ENCODE results near the gene KCNIP4. TPM values are rescaled to one million over a fixed set of nuclear protein-coding genes. Genes with fewer than 3 reads are reported as not detected.

The KCNIP4 gene
- polyA plus RNA-seq, 3 donors, result 0.09 to 0.25 TPM; not detected in 1

- Histone ChIP-seq H2AFZ (ENCODE audit: insufficient read depth, low read depth, low read length, poor library complexity, severe bottlenecking) (no peak overlapping the region), H3K4me3 (replicated peaks in 1 of 3; ENCODE audit: low read depth in 2 of 3, low read length in 3 of 3) (no peak overlapping the region), H3K27me3 (ENCODE audit: control insufficient read depth in 2 of 2, insufficient read depth in 2 of 2, low read length in 2 of 2) (no peaks in the 10 kb centered on the region), H4K20me1 (ENCODE audit: insufficient read depth, low read length) (no peaks in the 10 kb centered on the region), H3K9ac (ENCODE audit: insufficient read depth, low read length, poor library complexity, severe bottlenecking) (no peak overlapping the region), H3K27ac (ENCODE audit: low read depth in 1 of 2, low read length in 2 of 2) (no peak overlapping the region), H3K9me3 (replicated peaks in 1 of 2; ENCODE audit: control insufficient read depth in 1 of 2, insufficient read depth in 1 of 2, low read length in 2 of 2) (no peaks in the 10 kb centered on the region), H3K4me2 (replicated peaks; ENCODE audit: extremely low read depth, low read length, poor library complexity, severe bottlenecking) (no peak overlapping the region), H3K4me1 (ENCODE audit: control insufficient read depth in 1 of 2, insufficient read depth in 2 of 2, low read length in 2 of 2) (no peaks in the 10 kb centered on the region), H3K79me2 (ENCODE audit: insufficient read depth, low read length) (no peaks in the 10 kb centered on the region), H3K36me3 (replicated peaks in 1 of 2; ENCODE audit: control insufficient read depth in 1 of 2, insufficient read depth in 2 of 2, low read length in 2 of 2) (no peaks in the 10 kb centered on the region)
- Mint-ChIP-seq H3K9me3 (peaks cover 0 to 3% (median 0%) of the 10 kb centered on the region in 7 donors), H3K4me1 (no peaks in the 10 kb centered on the region), H3K36me3 (no peaks in the 10 kb centered on the region), H3K27ac (no peak overlapping the region), H3K4me3 (no peak overlapping the region), H3K27me3 (ENCODE audit: low read depth in 3 of 3) (peaks cover 0 to 2% (median 1%) of the 10 kb centered on the region in 3 donors)
- intact Hi-C loops (cut with micrococcal nuclease), result no loop called here
- no peak for DNase-seq
- no peak for TF ChIP-seq CTCF (IDR thresholded peaks at IDR 0.05)
Measured at GRCh38 chr4:20761382-20761781, 1187.2 kb downstream of the KCNIP4 start.

DNA sequence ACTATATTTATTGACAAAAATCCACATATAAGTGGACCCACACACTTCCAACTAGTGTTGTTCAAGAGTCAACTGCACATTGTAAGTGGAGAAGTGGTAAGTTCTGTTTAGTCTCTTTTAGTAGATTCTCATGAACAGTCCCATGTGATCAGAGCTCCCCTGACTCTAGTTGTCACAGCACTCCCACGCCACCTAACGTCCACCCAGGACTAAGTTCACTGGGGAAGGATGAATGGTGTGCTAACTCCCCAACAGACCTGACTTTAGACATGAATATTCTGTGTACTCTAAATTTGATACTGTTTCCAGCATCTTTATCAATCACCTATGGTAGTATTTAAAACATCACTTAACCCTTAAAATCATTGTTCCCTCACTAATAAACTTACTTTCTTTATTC is 1188.5 kb downstream of the KCNIP4 start:
- H3K9ac ChIP-seq (ENCODE audit: insufficient read depth, low read length, poor library complexity, severe bottlenecking), result no peak overlapping the region
- Mint-ChIP-seq H3K36me3 (no peaks in the 10 kb centered on the region), H3K4me3 (no peak overlapping the region), H3K9me3 (peaks cover 0 to 3% (median 0%) of the 10 kb centered on the region in 7 donors), H3K27ac (no peak overlapping the region), H3K4me1 (no peaks in the 10 kb centered on the region), H3K27me3 (ENCODE audit: low read depth in 3 of 3) (peaks cover 0 to 1% (median 0%) of the 10 kb centered on the region in 3 donors)
- no peak for TF ChIP-seq CTCF (IDR thresholded peaks at IDR 0.05)
- no peaks in the 10 kb centered on the region for H3K27me3 ChIP-seq (ENCODE audit: control insufficient read depth in 2 of 2, insufficient read depth in 2 of 2, low read length in 2 of 2)
- H3K4me3 ChIP-seq (replicated peaks in 1 of 3; ENCODE audit: low read depth in 2 of 3, low read length in 3 of 3), result no peak overlapping the region
- intact Hi-C loops (cut with micrococcal nuclease), result no loop called here
- H4K20me1 ChIP-seq (ENCODE audit: insufficient read depth, low read length), result no peaks in the 10 kb centered on the region
- no peak overlapping the region for H3K4me2 ChIP-seq (replicated peaks; ENCODE audit: extremely low read depth, low read length, poor library complexity, severe bottlenecking)
- no CpG with 5 or more reads among the region's 2 CpGs for WGBS (ENCODE audit: insufficient coverage)
- no peaks in the 10 kb centered on the region for H3K4me1 ChIP-seq (ENCODE audit: control insufficient read depth in 1 of 2, insufficient read depth in 2 of 2, low read length in 2 of 2)
- DNase-seq, result no peak
- H3K9me3 ChIP-seq (replicated peaks in 1 of 2; ENCODE audit: control insufficient read depth in 1 of 2, insufficient read depth in 1 of 2, low read length in 2 of 2), result no peaks in the 10 kb centered on the region
- no peaks in the 10 kb centered on the region for H3K79me2 ChIP-seq (ENCODE audit: insufficient read depth, low read length)
- H2AFZ ChIP-seq (ENCODE audit: insufficient read depth, low read depth, low read length, poor library complexity, severe bottlenecking), result no peak overlapping the region
- no peaks in the 10 kb centered on the region for H3K36me3 ChIP-seq (replicated peaks in 1 of 2; ENCODE audit: control insufficient read depth in 1 of 2, insufficient read depth in 2 of 2, low read length in 2 of 2)
- H3K27ac ChIP-seq (ENCODE audit: low read depth in 1 of 2, low read length in 2 of 2), result no peak overlapping the region

Measured in CD14-positive monocyte (primary cell).